Activated T-cell treated with anti-CD3 and anti-CD28 coated beads, Interleukin-2, amount 50 U/mL, for 4 hours (primary cell): ENCODE results near the gene AIFM3. TPM values are rescaled to one million over a fixed set of nuclear protein-coding genes. Genes with fewer than 3 reads are reported as not detected.

Experiments
- ATAC-seq, 2 donors: fragments of 200-7000 bp; cut with Tn5 transposase; one replicate each; pipeline ENCODE4 v1.10.0; 2021
- DNase-seq: peaks from one replicate; pipeline ENCODE4 v3.0.0-alpha.2; 2020
- H3K27me3 Mint-ChIP-seq: one replicate; pipeline ENCODE4 v1.8.0; 2021; ENCODE audit warnings: low read depth, mixed read lengths
- H3K36me3 Mint-ChIP-seq: one replicate; pipeline ENCODE4 v1.8.0; 2022; ENCODE audit warnings: mixed read lengths; ENCODE audit not compliant: insufficient read depth
- H3K4me1 Mint-ChIP-seq: one replicate; pipeline ENCODE4 v1.8.0; 2021; ENCODE audit warnings: low read depth, mixed read lengths
- H3K4me3 Mint-ChIP-seq: one replicate; pipeline ENCODE4 v1.8.0; 2021; ENCODE audit warnings: mild to moderate bottlenecking, moderate library complexity, mixed read lengths
- H3K9me3 Mint-ChIP-seq: one replicate; pipeline ENCODE4 v1.8.0; 2021; ENCODE audit warnings: mixed read lengths
- total RNA-seq, 3 donors: library from RNA; stranded (reverse); gene quantifications; one replicate each; pipeline ENCODE4 v1.2.1, GENCODE V29; 2021

AIFM3 gene
- total RNA-seq, 3 donors from 2014 or later, result 0.30 to 0.78 (median 0.47) TPM

DNA sequence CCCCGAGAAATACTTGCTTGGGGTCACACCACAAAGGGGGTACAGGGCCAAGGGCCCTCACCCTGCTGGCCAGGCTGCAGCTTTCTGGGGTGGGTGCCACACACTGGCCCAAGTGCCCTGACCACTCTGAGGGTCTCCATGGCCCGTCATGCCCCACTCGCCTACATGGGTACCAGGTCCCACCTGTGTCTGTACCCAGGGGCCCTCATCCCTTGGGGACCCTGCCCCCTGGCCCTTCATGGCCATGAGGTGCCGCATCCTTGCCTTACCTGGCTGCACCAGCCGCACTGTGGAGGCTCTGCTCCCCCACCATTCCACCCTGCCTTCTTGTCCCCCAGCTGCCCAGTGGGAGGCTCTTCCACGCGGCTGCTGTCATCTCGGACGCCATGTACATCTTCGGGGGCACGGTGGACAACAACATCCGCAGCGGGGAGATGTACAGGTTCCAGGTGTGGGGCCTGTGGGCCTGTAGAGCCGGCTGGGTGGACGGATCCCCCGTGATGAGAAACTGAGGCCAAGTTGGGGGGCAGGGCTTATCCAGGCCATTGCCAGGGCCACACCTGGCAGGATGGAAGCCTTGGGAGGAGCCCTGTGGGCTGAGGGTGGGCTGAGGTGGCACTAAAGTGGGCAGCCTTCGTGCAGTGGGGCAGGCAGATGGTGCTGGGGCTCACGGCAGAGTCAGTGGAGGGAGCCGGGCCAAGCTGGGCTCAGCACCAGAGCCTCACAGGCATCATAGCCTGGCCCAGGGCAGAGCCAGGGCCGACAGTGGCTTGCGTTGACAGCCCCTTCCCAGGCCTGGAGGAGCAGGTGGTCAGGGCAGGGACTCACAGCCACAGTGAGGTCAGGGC is 25.6 kb downstream of the AIFM3 start:
- peaks cover 4% of the 10 kb centered on the region for H3K4me1 Mint-ChIP-seq
- H3K36me3 Mint-ChIP-seq, result no peaks in the 10 kb centered on the region
- H3K4me3 Mint-ChIP-seq, result no peak overlapping the region
- no peaks in the 10 kb centered on the region for H3K27me3 Mint-ChIP-seq
- no peaks in the 10 kb centered on the region for H3K9me3 Mint-ChIP-seq
- ATAC-seq (no peak), DNase-seq (no peak)

DNA sequence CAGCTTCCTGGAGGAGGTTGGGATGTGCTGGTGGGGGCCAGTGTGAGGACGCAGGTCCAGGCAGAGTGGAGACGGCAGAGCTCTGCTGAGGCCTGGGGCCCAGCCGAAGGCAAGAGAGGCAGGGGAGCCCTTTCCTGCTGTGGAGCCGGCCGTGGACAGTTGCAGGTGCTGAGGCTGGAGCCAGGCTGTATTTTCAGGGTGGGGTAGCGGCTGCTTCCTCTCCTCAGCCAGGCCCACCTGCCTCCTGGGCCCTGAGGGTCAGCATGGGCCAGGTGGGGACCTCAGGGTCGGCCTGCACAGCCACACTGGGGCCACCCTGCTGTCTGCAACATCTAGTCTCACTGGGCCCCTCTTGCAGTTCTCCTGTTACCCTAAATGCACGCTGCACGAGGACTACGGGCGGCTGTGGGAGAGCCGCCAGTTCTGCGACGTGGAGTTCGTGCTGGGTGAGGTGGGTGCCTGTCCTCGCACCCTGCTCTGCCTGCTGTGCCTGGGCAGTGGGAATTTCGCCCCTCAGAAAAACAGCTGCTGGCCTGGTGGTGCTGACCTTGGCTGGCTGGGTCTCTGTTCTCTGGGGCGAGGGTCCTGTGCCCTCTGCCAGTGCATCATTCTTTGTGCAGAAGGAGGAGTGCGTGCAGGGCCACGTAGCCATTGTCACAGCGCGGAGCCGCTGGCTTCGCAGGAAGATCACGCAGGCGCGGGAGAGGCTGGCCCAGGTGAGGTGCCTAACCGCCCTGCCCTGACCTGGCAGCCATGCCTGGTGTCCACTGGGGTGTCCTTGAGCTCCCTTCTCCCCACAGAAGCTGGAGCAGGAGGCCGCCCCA is 26.5 kb downstream of the AIFM3 start:
- H3K27me3 Mint-ChIP-seq, result no peaks in the 10 kb centered on the region
- DNase-seq, result no peak
- no peak for ATAC-seq
- no peak overlapping the region for H3K4me3 Mint-ChIP-seq
- H3K4me1 Mint-ChIP-seq, result peaks cover 7% of the 10 kb centered on the region
- H3K36me3 Mint-ChIP-seq, result peaks cover 2% of the 10 kb centered on the region
- H3K9me3 Mint-ChIP-seq, result no peaks in the 10 kb centered on the region

DNA sequence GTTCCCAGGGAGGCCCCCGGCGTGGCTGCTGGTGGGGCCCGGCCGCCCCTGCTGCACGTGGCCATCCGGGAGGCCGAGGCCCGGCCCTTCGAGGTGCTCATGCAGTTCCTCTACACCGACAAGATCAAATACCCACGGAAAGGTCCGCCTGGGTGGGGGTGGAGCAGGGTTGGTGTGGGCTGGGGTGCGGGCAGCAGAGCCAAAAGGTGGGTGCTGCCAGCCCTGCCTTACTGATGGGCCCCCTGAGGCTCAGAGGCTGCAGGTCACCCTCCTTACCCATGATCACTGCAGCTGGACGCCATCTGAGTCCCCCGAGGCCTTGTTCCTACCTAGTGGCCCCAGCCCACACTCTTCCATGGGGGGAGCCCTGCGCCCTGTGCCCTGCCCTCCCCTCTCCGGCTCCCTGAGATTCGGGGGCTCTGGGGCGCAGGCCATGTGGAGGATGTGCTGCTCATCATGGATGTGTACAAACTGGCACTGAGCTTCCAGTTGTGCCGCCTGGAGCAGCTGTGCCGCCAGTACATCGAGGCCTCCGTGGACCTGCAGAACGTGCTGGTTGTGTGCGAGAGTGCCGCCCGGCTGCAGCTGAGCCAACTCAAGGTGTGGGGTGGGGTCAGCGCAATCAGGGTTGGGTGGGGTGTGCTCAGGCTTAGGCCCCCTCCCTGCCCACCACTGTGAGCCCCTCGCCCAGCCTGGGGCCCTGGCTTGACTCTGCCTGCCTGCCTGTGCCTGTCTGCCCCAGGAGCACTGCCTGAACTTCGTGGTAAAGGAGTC is 27.3 kb downstream of the AIFM3 start:
- peaks cover 4% of the 10 kb centered on the region for H3K36me3 Mint-ChIP-seq
- peaks cover 10% of the 10 kb centered on the region for H3K4me1 Mint-ChIP-seq
- H3K9me3 Mint-ChIP-seq, result no peaks in the 10 kb centered on the region
- ATAC-seq, result no peak
- H3K4me3 Mint-ChIP-seq, result no peak overlapping the region
- H3K27me3 Mint-ChIP-seq, result no peaks in the 10 kb centered on the region
- no peak for DNase-seq

DNA sequence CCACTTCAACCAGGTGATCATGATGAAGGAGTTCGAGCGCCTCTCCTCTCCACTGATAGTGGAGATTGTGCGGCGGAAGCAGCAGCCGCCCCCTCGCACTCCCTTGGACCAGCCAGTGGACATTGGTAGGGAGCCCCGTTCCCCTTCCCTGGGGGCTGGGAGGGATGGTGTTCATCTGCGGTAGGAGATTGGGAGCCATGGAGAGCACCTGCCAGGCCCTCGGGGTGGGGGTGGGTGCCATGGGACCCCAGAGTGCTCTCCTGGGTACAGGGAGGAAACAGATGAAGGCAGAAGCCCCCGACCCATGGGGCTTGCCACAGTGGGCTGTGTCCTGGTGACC is 27.8 kb downstream of the AIFM3 start:
- H3K27me3 Mint-ChIP-seq, result no peaks in the 10 kb centered on the region
- ATAC-seq, result no peak
- DNase-seq, result no peak
- H3K36me3 Mint-ChIP-seq, result peaks cover 5% of the 10 kb centered on the region
- peaks cover 8% of the 10 kb centered on the region for H3K4me1 Mint-ChIP-seq
- no peaks in the 10 kb centered on the region for H3K9me3 Mint-ChIP-seq
- H3K4me3 Mint-ChIP-seq, result no peak overlapping the region

DNA sequence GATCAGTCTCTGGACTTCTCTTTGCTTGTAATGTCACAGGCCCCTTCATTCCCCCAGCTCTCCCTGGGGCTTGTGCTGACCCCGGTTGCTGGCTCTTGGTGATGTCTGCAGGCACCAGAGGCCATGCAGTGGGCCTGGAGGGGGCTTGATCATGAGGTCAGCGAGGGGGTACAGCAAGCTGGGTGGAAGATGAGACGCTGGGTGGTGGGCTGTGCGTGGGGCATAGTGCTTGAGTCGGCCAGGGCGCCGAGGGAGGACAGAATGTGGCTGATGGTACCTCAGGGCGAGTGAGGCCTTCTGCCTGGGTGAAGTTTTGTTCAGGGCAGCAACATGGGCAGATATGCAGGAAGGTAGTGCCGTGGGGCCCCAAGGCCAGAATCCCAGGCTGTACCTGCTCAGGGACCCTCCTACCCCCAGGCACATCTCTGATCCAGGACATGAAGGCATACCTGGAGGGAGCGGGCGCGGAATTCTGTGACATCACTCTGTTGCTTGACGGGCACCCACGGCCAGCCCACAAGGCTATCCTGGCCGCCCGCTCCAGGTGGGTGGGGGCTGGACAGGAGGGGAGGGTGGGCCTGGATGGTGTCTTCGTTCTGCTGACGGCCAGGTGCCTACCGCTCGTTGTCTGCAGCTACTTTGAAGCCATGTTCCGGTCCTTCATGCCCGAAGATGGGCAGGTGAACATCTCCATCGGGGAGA is 28.4 kb downstream of the AIFM3 start:
- Mint-ChIP-seq H3K9me3 (no peaks in the 10 kb centered on the region), H3K27me3 (no peaks in the 10 kb centered on the region), H3K4me1 (peaks cover 11% of the 10 kb centered on the region), H3K4me3 (peak overlapping the region; percentile 32), H3K36me3 (peaks cover 5% of the 10 kb centered on the region)
- no peak for DNase-seq
- ATAC-seq, result no peak

DNA sequence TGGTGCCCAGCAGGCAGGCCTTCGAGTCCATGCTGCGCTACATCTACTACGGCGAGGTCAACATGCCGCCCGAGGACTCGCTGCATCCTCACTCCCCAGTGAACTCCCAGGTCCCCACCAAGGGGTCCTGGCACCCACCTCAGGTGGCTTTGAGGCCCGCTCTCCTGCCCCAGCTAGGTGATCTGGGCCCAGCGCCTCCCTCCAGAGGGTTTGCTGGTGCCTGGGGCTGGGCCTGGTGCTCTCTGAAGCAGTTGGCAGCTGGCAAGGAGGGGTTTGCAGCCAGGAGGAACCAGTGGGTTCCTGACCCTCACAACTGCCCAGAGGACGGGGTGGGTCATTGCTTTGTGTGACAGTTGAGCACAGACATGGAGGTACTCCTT is 29.0 kb downstream of the AIFM3 start:
- Mint-ChIP-seq H3K4me3 (no peak overlapping the region), H3K4me1 (peaks cover 16% of the 10 kb centered on the region), H3K27me3 (no peaks in the 10 kb centered on the region), H3K36me3 (peaks cover 5% of the 10 kb centered on the region), H3K9me3 (no peaks in the 10 kb centered on the region)
- ATAC-seq, result no peak
- DNase-seq, result no peak

DNA sequence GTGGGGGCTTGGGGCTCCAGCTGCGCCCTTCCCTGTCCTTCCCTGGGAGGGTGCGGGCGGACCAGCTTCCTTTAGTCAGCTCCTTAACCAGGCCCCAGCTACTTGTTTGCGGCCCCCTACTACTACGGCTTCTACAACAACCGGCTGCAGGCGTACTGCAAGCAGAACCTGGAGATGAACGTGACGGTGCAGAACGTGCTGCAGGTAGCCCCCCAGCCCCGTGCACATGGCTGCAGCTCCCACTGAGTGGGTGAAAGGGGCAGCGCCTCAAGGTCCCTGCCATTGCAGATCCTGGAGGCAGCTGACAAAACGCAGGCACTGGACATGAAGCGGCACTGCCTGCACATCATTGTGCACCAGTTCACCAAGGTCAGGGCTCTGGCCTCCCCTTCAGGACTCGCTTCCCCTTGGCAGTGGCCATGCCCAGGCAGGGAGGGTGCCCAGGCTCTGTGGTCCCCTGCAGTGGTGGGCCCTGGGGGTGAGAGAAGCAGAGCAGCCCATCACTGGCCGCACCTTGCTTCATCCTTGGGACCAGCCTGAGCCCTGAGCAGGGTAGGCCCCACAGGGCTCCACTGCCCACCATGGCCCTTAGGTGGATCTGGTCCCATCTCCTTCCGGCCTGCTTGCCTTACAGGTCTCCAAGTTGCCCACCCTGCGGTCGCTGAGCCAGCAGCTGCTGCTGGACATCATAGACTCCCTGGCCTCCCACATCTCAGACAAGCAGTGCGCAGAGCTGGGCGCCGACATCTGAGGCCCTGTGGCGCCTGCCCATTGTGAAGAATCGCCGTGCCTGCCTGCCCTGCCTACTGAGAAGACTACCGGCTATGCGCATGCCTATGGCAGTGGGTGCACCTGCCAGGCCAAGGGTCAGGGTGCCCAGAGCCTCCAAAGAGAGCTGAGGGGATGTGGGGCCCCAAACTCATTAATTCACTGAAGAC is 29.8 kb downstream of the AIFM3 start:
- ATAC-seq (no peak), DNase-seq (no peak)
- Mint-ChIP-seq H3K4me1 (peaks cover 21% of the 10 kb centered on the region), H3K4me3 (no peak overlapping the region), H3K36me3 (peaks cover 5% of the 10 kb centered on the region), H3K27me3 (no peaks in the 10 kb centered on the region), H3K9me3 (no peaks in the 10 kb centered on the region)

DNA sequence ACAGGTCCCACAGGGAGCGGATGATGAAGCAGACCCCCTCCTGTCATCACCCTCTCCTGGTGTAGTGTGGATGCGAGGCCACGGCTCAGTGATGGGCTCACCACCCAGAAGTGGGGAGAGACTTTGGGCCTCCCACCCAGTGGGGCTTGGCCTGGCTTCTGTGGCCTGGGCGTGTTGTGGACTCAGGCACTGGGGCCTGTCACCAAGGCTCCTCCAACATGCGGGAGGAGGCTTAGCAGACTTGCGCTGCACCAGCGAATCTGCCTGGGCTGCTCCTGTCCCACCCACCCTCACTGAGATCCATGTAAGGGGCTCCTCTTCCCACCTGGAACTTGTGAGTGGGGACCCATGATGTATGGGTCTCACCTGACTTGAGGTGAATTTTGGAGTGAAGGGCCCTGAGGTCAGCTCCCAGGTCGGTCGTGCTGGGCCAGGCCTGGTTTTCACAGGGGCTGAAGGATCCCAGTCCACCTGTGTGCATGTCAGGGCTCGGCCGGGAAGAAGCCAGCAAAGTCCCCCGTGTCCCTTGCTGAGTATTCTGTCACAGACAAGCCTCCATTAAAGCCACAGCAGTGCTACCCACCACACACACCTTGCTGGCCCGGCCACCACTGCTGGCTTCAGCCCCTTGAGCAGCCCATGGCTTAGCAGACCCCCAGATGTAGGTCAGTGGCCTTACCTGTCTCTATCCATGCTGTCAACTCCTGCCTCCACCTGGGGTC is 30.6 kb downstream of the AIFM3 start:
- no peak for DNase-seq
- Mint-ChIP-seq H3K27me3 (no peaks in the 10 kb centered on the region), H3K4me3 (no peak overlapping the region), H3K4me1 (peaks cover 22% of the 10 kb centered on the region), H3K9me3 (no peaks in the 10 kb centered on the region), H3K36me3 (peaks cover 5% of the 10 kb centered on the region)
- no peak for ATAC-seq

DNA sequence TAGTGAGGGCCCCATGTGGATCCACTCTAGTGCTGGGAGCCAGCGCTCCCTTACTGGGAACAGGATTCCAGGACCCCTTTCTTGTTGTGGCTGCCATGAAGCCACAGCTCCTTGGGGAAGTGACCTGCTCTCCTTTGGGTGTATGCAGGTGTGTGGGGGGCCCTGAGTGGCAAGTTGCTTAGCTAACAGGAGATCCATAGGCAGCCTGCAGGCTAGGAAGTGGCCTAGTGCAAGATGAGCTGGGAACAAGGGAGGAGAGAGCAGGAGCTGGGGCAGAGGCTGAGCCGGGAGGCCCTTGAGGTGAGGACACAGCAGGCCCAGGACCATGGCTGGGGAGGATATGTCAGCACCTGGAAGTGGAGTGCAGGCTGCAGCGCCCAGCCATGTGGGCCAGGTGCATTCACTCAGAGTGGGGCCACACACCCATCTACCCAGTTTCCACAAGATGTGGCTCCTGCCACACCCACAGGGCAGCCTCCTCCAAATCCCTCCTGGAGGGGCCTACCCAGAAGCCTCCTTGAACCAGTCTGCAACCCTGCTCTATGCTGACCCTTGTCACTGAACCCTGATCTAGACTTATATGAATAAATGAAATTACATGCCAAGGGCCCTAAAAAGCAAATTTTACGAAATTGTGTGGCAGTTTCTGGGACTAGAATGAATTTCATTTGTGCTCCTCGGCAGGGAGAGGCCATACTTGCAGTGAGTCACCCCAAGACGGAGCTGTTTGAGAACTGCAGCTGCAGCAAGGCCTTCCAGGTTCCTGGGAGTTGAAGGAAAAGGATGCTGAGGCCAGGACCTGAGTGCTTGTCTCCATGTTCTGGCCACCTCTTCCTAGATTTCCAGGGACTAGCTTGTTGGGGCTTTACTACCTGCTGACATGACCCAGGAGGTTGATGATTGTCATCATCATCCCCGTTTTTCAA is 31.6 kb downstream of the AIFM3 start:
- Mint-ChIP-seq H3K9me3 (no peaks in the 10 kb centered on the region), H3K4me3 (no peak overlapping the region), H3K4me1 (peaks cover 27% of the 10 kb centered on the region), H3K27me3 (no peaks in the 10 kb centered on the region), H3K36me3 (peaks cover 5% of the 10 kb centered on the region)
- no peak for ATAC-seq
- DNase-seq, result no peak

DNA sequence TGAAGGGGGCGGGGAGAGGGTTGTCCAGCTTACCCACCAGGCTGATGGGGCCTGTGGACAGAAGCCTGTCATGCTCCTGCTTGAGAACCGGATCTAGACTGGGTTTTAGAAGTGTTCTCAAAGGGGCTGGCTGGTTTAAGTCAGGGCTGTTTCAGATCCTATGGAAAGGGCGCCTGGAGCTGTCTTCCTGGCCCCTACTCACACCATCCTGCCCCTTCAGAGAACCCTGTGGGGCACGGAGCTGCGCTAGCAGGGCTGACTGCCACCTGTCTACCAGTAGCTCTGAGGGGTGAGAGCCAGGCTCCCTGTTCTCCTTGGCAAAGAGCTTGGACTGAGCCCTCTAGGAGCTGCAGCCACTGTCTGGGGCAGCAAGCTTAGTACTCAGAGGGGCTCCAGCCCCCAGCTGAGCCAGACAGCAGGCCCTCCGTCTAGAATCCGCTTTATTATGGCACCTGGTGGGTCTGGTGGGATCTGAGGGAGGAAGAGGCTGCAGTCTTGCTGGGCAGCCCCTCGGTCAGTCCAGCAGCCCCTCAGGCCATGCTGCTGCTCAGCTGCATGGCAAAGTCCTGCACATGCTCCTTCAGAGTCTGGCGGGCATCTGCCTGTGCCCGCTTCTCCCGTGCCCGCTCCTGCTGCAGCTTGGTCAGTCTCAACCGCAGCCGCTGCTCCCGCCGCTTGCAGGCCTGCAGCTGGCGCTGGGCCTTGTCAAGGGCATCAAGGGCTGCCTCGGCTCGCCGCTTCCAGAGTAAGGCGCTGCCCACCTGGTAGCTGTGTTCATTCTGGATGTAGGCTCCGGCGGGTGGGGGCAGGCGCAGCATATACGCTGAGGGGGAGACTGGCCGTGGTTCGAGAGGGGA is 32.5 kb downstream of the AIFM3 start:
- ATAC-seq (no peak), DNase-seq (no peak)
- peak overlapping the region; percentile 92 for H3K4me3 Mint-ChIP-seq
- H3K4me1 Mint-ChIP-seq, result peaks cover 27% of the 10 kb centered on the region
- H3K27me3 Mint-ChIP-seq, result no peaks in the 10 kb centered on the region
- H3K9me3 Mint-ChIP-seq, result no peaks in the 10 kb centered on the region
- peaks cover 5% of the 10 kb centered on the region for H3K36me3 Mint-ChIP-seq

DNA sequence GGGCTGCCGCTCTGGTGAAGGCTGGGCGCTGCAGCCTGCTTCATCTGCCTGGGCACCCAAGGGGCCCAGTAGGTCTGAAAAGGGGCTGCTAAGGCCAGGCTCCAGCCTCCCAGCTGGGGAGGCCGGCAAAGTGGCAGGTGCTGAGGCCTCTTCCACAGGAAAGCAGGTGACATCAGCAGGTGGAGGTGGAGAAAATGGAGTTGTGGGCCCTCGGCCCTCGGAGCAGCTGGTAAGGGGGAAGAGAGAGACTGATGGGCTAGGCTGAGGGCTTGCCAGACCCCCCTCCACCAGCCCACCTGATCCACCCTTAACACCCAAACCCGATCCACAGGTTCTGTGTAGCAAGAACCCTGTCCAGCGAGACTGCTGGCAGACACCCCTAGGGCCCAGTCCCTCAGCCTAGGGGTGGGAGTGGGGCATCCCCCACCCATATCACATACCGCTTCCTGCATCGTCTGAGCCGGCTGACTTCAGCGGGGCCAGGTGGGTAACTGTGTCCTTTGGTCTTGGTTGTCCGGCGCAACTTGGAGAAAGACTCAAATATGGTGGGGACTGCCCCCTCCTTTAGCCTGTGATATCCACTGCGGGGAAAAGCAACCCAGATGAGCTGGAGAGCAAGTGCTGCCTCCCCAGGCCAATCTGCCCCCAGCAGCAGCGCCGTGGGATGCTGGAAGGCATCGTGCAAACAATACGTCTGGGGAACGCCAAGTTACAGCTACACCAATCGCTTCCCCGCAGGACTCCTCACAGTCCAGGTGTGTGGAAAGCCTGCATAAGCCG is 33.3 kb downstream of the AIFM3 start:
- Mint-ChIP-seq H3K4me3 (peak overlapping the region; percentile 92), H3K4me1 (peaks cover 27% of the 10 kb centered on the region), H3K27me3 (no peaks in the 10 kb centered on the region), H3K36me3 (peaks cover 5% of the 10 kb centered on the region), H3K9me3 (no peaks in the 10 kb centered on the region)
- ATAC-seq (no peak), DNase-seq (no peak)
